H9 (cell line): ENCODE data around the gene NUP214. TPM values are rescaled to one million over a fixed set of nuclear protein-coding genes. Genes with fewer than 3 reads are reported as not detected.

Source experiments
- DNase-seq: peaks from one replicate; pipeline ENCODE4 v3.0.0-alpha.2; 2017
- H2AFZ ChIP-seq: one replicate; pipeline ENCODE4 v1.6.1; 2013; ENCODE audit warnings: mild to moderate bottlenecking, low read length, control low read depth, moderate library complexity
- H2AK5ac ChIP-seq: 2 replicates; pipeline ENCODE4 v1.6.1; 2013; ENCODE audit warnings: low read length, control low read depth, mixed read lengths; ENCODE audit not compliant: insufficient read length
- H2BK120ac ChIP-seq: one replicate; pipeline ENCODE4 v1.6.1; 2013; ENCODE audit warnings: low read depth, mild to moderate bottlenecking, low read length, control low read depth, inconsistent platforms; ENCODE audit not compliant: poor library complexity, severe bottlenecking
- H2BK12ac ChIP-seq: 2 replicates; pipeline ENCODE4 v1.6.1; 2013; ENCODE audit warnings: low read length, control low read depth, mixed read lengths, low read depth; ENCODE audit not compliant: insufficient read length
- H2BK15ac ChIP-seq: 2 replicates; pipeline ENCODE4 v1.6.1; 2013; ENCODE audit warnings: low read depth, low read length, control low read depth
- H2BK20ac ChIP-seq: one replicate; pipeline ENCODE4 v1.6.1; 2013; ENCODE audit warnings: low read depth, mild to moderate bottlenecking, low read length, control low read depth, inconsistent platforms; ENCODE audit not compliant: poor library complexity, severe bottlenecking
- H2BK5ac ChIP-seq: 2 replicates; pipeline ENCODE4 v1.6.1; 2013; ENCODE audit warnings: low read length, control low read depth, mixed read lengths; ENCODE audit not compliant: insufficient read length
- H3K14ac ChIP-seq: 2 replicates; pipeline ENCODE4 v1.6.1; 2013; ENCODE audit warnings: low read length, control low read depth; ENCODE audit not compliant: insufficient read depth
- H3K18ac ChIP-seq: 2 replicates; pipeline ENCODE4 v1.6.1; 2013; ENCODE audit warnings: low read depth, mild to moderate bottlenecking, mixed read lengths, low read length, control low read depth; ENCODE audit not compliant: insufficient read length
- H3K23ac ChIP-seq: 2 replicates; pipeline ENCODE4 v1.6.1; 2013; ENCODE audit warnings: low read length, control low read depth, mixed read lengths, low read depth; ENCODE audit not compliant: insufficient read length
- H3K23me2 ChIP-seq: 2 replicates; pipeline ENCODE4 v1.6.1; 2013; ENCODE audit warnings: low read depth, mild to moderate bottlenecking, mixed read lengths, low read length, control low read depth; ENCODE audit not compliant: insufficient read length, poor library complexity, severe bottlenecking
- H3K27ac ChIP-seq: 2 replicates; pipeline ENCODE4 v1.5.1; 2013; ENCODE audit warnings: low read length, control low read depth, mixed read lengths, low read depth; ENCODE audit not compliant: insufficient read length
- H3K27me3 ChIP-seq: 2 replicates; pipeline ENCODE4 v1.6.1; 2013; ENCODE audit warnings: low read length, control low read depth, inconsistent platforms; ENCODE audit not compliant: insufficient read depth
- H3K4ac ChIP-seq: 2 replicates; pipeline ENCODE4 v1.6.1; 2013; ENCODE audit warnings: low read depth, mild to moderate bottlenecking, control low read depth, inconsistent platforms, low read length, moderate library complexity
- H3K4me1 ChIP-seq: 2 replicates; pipeline ENCODE4 v1.6.1; 2013; ENCODE audit warnings: low read length, control low read depth, inconsistent platforms; ENCODE audit not compliant: insufficient read depth
- H3K4me2 ChIP-seq: 2 replicates; pipeline ENCODE4 v1.6.1; 2013; ENCODE audit warnings: low read length, control low read depth, mixed read lengths; ENCODE audit not compliant: insufficient read length, insufficient read depth
- H3K56ac ChIP-seq: 2 replicates; pipeline ENCODE4 v1.6.1; 2013; ENCODE audit warnings: low read depth, mild to moderate bottlenecking, mixed read lengths, low read length, control low read depth; ENCODE audit not compliant: insufficient read length
- H3K79me1 ChIP-seq: 2 replicates; pipeline ENCODE4 v1.6.1; 2013; ENCODE audit warnings: low read depth, mild to moderate bottlenecking, moderate library complexity, low read length, control low read depth, inconsistent platforms; ENCODE audit not compliant: insufficient read depth, poor library complexity, severe bottlenecking
- H3K79me2 ChIP-seq: 2 replicates; pipeline ENCODE4 v1.6.1; 2013; ENCODE audit warnings: low read length, control low read depth, inconsistent platforms; ENCODE audit not compliant: insufficient read depth
- H3K9ac ChIP-seq: 2 replicates; pipeline ENCODE4 v1.6.1; 2013; ENCODE audit warnings: low read length, control low read depth, mixed read lengths; ENCODE audit not compliant: insufficient read length; ENCODE audit errors: extremely low read depth
- H3K9me3 ChIP-seq: one replicate; pipeline ENCODE4 v1.6.1; 2013; ENCODE audit warnings: low read depth, low read length, inconsistent platforms; ENCODE audit not compliant: control insufficient read depth
- H3T11ph ChIP-seq: one replicate; pipeline ENCODE4 v1.6.1; 2013; ENCODE audit warnings: mild to moderate bottlenecking, low read length, control low read depth, inconsistent platforms
- H4K20me1 ChIP-seq: one replicate; pipeline ENCODE4 v1.6.1; 2013; ENCODE audit not compliant: control insufficient read depth, insufficient read length, insufficient read depth
- H4K5ac ChIP-seq: 2 replicates; pipeline ENCODE4 v1.6.1; 2013; ENCODE audit warnings: low read depth, mild to moderate bottlenecking, mixed read lengths, low read length, control low read depth; ENCODE audit not compliant: insufficient read length
- H4K8ac ChIP-seq: replicated peaks from 2 replicates; pipeline ENCODE4 v1.6.1; 2013; ENCODE audit warnings: low read length, control low read depth, mixed read lengths, low read depth; ENCODE audit not compliant: insufficient read length
- H4K91ac ChIP-seq: 2 replicates; pipeline ENCODE4 v1.6.1; 2013; ENCODE audit warnings: low read depth, mild to moderate bottlenecking, moderate library complexity, mixed read lengths, low read length, control low read depth; ENCODE audit not compliant: insufficient read length
- H3K27ac Mint-ChIP-seq, 3 experiments: 2 replicates in 2 of 3; 3 replicates in 1 of 3; pipeline ENCODE4 v1.8.0; 2020 to 2021; ENCODE audit warnings: mixed read lengths in 3 of 3, mild to moderate bottlenecking in 1 of 3, moderate library complexity in 1 of 3
- H3K27me3 Mint-ChIP-seq: 2 replicates; pipeline ENCODE4 v1.8.0; 2021; ENCODE audit warnings: low read depth, mild to moderate bottlenecking, moderate library complexity, mixed read lengths
- H3K36me3 Mint-ChIP-seq, 3 experiments: 2 replicates in 2 of 3; 3 replicates in 1 of 3; pipeline ENCODE4 v1.8.0; 2020 to 2021; ENCODE audit warnings: low read depth in 3 of 3, mixed read lengths in 3 of 3; ENCODE audit not compliant: insufficient read depth in 1 of 3
- H3K4me1 Mint-ChIP-seq, 2 experiments: 2 replicates each; pipeline ENCODE4 v1.8.0; 2020; ENCODE audit warnings: mixed read lengths in 2 of 2
- H3K4me3 Mint-ChIP-seq, 2 experiments: 2 replicates in 1 of 2; 3 replicates in 1 of 2; pipeline ENCODE4 v1.8.0; 2020 to 2021; ENCODE audit warnings: mild to moderate bottlenecking in 2 of 2, mixed read lengths in 2 of 2, moderate library complexity in 1 of 2
- H3K9me3 Mint-ChIP-seq, 2 experiments: 2 replicates in 1 of 2; 3 replicates in 1 of 2; pipeline ENCODE4 v1.8.0; 2020; ENCODE audit warnings: mild to moderate bottlenecking in 2 of 2, mixed read lengths in 2 of 2, moderate library complexity in 1 of 2
- WGBS: extraction: QIAGEN DNeasy Blood & Tissue Kit; methylation state at CpG from one replicate; pipeline ENCODE4 v1.1.7; 2013; ENCODE audit warnings: missing lambda C conversion rate, low lambda C conversion rate, mixed read lengths; ENCODE audit not compliant: insufficient read length; ENCODE audit errors: extremely low coverage; 5-methylcytosine and 5-hydroxymethylcytosine counted together
- total RNA-seq: library from RNA; stranded (reverse); gene quantifications from 2 replicates; pipeline ENCODE4 v1.2.1, GENCODE V29; 2021
- TF ChIP-seq, protein P1 (sequence below): fragments of 200-600 bp; sonication (generic); conservative IDR thresholded peaks from 3 replicates; pipeline ENCODE4 v1.8.0; 2021; ENCODE audit warnings: antibody characterized with exemption, mild to moderate bottlenecking

The NUP214 gene
- total RNA-seq, 1 experiment from 2014 or later, result 53.8 TPM

DNA sequence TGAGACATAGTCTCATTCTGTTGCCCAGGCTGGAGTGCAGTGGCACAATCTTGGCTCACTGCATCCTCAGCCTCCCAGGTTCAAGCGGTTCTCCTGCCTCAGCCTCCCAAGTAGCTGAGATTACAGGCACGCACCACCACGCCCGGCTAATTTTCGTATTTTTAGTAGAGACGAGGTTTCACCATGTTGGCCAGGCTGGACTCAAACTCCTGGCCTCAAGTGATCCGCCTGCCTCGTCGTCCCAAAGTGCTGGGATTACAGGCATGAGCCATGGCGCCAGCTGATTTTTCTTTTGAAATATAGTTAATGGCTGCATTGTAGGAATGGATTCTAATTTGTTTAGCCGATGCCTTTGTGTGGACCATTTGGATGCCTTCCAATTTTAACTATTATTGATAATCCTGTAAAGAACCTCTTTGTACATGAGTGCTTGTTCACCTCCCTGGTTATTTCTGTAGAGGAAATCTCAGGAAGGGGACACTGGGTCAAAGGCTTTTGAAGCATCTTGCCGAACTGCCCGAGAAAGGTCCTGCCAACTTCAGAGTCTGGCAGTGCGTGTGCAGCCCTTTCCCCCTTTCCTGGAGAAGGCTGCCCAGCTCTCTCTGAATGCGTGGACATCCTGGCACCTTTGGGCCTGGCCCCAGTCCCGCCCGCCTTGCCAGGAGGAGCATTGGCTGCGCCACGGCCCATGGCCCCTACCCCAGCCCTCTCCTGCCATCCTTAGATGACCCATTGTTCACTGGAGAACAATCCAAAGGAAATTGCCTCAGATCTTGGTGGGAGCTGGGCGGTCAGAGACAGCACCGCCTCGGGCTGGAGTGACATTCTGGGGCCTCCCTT, 8.9 kb upstream of the NUP214 start:
- Histone ChIP-seq H4K91ac (no peak overlapping the region), H3K23ac (no peak overlapping the region), H2BK15ac (no peak overlapping the region), H3K4me2 (no peak overlapping the region), H3K14ac (no peak overlapping the region), H3T11ph (no peak overlapping the region), H3K79me1 (no peaks in the 10 kb centered on the region), H3K23me2 (no peaks in the 10 kb centered on the region), H2BK120ac (no peak overlapping the region), H2AFZ (no peak overlapping the region), H3K79me2 (no peaks in the 10 kb centered on the region), H4K8ac (no peak overlapping the region), H3K56ac (no peak overlapping the region), H3K4ac (no peak overlapping the region), H3K18ac (no peak overlapping the region), H2BK20ac (no peak overlapping the region), H3K27ac (no peak overlapping the region), H4K20me1 (no peaks in the 10 kb centered on the region), H2BK12ac (no peak overlapping the region), H3K9ac (no peak overlapping the region), H2AK5ac (no peak overlapping the region), H4K5ac (no peak overlapping the region), H3K27me3 (no peaks in the 10 kb centered on the region), H2BK5ac (no peak overlapping the region), H3K4me1 (no peaks in the 10 kb centered on the region), H3K9me3 (no peaks in the 10 kb centered on the region)
- H3K4me3 Mint-ChIP-seq, result no peak overlapping the region
- H3K36me3 Mint-ChIP-seq, result peaks cover 44 to 86% (median 78%) of the 10 kb centered on the region in 3 experiments
- no peak overlapping the region for H3K27ac Mint-ChIP-seq
- H3K4me1 Mint-ChIP-seq, result peaks cover 12% of the 10 kb centered on the region in 2 experiments
- WGBS, result no CpG with 5 or more reads among the region's 22 CpGs
- H3K27me3 Mint-ChIP-seq, result no peaks in the 10 kb centered on the region
- no peak for DNase-seq
- no peaks in the 10 kb centered on the region for H3K9me3 Mint-ChIP-seq
- TF ChIP-seq, protein P1, sequence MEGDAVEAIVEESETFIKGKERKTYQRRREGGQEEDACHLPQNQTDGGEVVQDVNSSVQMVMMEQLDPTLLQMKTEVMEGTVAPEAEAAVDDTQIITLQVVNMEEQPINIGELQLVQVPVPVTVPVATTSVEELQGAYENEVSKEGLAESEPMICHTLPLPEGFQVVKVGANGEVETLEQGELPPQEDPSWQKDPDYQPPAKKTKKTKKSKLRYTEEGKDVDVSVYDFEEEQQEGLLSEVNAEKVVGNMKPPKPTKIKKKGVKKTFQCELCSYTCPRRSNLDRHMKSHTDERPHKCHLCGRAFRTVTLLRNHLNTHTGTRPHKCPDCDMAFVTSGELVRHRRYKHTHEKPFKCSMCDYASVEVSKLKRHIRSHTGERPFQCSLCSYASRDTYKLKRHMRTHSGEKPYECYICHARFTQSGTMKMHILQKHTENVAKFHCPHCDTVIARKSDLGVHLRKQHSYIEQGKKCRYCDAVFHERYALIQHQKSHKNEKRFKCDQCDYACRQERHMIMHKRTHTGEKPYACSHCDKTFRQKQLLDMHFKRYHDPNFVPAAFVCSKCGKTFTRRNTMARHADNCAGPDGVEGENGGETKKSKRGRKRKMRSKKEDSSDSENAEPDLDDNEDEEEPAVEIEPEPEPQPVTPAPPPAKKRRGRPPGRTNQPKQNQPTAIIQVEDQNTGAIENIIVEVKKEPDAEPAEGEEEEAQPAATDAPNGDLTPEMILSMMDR, result no peak
